ENCODE data around the gene TBC1D21. TPM values are rescaled to one million over a fixed set of nuclear protein-coding genes. Genes with fewer than 3 reads are reported as not detected.

The TBC1D21 gene
- polyA plus RNA-seq, 1 donor, result not detected

DNA sequence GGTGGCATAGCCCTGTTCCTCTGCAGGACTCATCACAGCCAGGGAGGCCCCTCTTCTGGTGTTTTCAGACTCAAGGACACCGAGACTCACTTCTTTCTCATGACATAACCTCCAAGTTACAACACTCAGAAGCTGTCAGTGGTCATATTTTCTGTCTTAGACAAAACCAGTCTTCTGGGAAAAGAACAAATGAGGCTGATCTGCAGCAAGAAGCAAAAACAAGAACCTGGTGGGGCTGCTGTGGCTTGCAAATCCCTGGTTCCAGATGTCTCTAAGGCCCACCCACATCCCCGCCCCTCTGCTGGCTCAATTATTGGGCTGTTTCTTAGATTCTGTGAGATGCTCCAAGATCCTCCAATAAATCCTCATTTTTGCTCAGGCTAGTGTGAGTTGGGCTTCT lies 36.3 kb downstream of the TBC1D21 start:
- no peak for DNase-seq

DNA sequence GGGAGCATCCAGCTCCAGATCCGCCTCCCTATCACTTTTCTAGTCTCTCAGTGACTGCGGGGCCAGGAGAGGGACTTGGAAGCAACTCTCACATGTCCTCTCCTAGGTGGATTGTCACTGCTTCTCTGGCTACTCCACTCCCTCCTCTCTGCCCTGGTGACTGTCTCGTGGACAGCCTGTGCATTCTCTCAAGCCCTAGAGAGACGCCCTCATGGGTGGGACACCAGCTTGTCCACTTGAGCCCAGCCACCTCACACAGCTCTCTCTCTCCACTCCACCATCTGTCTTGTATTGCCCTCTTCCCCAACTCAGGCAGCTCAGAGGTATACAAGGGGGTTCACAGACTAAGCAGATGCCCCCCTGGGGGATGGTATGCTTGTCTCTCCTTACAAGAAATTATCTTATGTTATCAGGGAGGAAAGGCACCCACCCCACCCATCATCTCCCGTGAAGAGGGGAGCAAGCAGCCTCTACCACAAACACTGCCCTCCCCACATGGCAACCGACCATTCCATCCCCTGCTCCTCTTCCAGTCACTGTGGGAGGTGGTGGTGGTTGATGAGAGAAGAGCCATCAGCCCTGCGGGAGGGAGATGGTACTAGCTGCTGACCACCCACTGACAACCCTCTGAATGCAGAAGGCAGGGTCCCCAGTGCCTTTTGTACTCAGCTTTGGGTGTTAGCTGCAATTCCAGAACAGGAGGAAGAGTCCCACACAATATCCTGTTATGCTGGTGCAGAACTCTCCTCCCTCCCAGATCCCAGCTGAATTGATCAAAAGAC lies 37.3 kb downstream of the TBC1D21 start:
- DNase-seq, result no peak

DNA sequence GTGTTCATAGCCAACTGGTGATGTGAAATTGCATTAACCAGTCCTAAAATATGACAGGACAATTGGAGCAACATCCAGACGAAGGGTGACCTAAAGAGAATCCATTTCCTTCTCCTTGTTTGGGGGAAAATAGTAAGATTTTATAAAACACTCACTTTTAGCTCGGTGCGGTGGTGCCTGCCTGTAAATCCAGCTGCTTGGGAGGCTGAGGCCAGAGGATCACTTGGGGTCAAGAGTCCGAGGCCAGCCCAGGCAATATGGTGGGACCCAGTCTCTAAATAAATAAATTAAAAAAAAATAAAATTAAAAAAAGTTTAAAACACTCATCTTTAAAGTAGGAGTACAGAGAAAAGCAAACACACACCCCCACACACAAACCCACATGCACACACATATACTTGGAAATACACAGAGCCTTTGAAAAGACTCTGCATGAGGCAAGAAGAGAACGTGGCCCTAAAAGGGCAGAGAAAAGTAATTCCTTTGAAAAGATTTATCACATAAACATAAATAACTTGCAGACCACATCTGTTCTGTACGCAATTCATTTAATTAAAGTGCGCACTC lies 38.7 kb downstream of the TBC1D21 start:
- no peak for DNase-seq

DNA sequence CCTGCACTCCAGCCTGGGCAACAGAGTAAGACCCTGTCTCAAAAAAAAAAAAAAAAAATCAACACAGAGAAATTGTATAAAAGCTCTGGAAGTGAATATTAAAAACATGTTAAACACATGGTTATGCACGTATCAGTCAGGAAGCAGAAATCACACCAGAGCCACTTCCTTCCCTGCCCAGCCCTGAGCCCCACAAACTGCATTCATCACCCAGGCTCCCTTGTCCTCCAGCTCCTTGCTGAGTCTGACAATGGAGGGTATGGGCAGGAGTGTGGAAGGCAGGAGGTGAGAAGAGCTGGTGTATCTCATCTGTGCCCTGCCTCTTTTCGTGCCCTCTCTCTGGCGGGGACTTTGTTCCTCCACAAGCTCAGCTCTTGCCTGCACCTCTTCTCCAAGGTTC lies 40.8 kb downstream of the TBC1D21 start:
- no peak for DNase-seq

DNA sequence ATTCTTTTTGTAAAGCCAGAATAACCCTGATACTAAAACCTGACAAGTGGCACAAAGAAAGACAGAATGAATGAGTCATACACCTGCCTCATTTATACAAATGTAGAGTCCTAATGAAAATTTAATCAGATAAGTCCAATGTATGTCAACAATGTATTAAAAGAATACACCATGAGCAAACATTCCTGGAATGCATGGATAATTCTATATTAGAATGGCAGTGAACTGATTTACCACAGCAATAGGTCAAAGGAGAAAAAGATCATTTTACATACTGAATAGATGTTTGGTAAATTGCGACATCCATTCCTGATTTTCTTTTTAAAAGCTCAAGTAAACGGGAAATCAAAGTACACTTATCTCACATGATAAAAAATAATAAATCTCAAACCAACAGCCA lies 41.7 kb downstream of the TBC1D21 start:
- DNase-seq, result no peak

- no peak for DNase-seq
Measured at GRCh38 chr15:73918784-73919183, 45.4 kb downstream of the TBC1D21 start.

- no peak for DNase-seq
Measured at GRCh38 chr15:73919706-73920105, 46.3 kb downstream of the TBC1D21 start.

GRCh38 chr15:73921254-73921925 lies 48.0 kb downstream of the TBC1D21 start:
- DNase-seq, result no peak

DNA sequence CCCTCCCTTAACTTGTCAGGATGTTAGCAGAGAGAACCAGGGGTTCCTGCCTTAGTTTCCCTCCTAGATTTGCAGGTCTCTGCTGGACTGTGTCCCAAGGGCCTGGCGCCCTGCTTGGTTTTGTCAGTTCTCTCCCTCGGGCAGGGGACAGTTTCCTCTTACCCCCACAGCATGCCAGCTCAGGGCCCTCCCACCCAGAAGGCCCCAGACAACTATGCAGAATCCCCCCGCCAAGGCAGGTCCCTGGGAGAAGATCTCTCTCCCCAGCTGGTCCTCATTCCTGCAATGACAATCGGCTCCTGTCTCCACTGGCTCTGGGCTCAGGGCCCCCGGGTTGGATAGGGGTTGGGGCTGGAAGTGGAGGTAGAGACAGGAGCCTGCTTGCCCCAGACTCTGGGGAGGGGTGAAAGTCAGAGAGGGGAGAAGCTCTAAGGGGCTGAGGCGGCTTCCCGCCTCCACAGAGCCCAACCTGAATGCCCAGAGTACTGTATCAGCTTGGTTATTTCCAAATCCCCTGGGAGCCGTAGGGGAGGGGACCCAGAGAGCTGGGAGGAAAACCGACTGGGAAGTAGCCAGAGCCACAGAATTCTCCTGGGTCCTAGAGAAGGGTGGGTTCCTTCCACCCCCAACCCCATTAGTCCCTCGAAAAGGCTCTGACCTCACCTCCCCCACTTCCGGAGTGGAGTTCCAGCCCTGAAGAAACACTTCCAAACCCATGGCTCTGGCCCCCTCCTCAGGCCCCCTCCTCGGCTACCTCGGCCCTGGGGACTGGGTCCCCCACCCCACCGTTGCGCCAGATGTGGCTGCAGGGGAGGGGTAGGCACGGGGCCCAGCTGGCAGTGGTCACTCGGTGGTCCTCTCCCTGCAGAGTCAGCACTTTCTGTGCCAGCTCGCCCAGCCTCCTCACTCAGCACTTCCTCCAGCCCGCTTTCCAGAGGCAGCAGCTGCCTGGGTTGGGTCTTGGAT lies 49.1 kb downstream of the TBC1D21 start:
- DNase-seq, result no peak

DNA sequence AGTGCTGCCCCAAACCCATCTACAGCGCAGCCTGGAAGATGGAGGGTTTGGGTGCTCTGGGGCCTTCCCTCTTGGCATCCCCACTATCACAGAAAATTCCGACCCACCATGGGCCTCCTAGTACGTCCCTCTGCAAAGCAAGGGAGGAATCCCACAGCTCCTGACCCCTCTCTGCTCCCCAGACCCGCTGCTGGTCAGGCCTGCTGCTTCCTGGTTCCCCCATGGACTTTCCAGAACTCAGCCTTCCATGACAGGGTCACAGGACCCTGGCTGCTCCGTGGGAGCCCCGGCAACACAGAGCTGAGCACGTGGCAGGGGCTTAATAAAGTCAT lies 49.8 kb downstream of the TBC1D21 start:
- DNase-seq, result no peak

DNA sequence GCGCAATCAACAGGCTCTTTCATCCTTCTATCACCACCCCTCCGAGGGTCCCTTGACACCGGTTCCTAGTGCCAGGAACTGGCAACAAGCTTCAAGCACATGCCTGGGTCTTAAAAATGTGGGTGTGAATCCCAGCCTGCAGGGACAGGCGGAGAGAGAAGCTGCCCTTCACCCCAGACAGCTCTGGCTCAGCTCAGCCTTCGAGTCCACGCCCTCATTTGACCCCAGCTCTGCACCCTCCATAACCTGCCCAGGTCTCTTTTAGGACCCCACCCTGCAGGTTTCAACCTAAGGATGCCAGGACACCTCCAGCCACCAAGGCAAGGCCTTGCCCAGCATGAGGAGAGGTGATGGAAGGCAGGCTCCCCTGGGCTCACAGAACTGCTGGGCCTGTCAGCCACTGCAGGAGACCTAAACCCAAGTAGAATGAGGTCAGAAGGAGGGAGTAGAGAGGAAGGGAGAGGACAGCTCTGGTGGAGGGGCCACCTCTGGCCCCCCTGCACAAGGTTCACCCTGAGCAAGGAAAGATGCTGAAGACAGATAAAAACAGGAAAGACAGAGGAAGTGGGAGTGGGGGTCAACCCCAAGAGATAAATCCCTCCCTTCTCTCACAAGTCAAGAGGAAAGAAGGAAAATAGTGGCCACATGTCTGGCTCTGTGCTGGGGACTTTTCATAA lies 50.3 kb downstream of the TBC1D21 start:
- no peak for DNase-seq

- no peak for DNase-seq
Measured at GRCh38 chr15:73924171-73924921, 51.0 kb downstream of the TBC1D21 start.

DNA sequence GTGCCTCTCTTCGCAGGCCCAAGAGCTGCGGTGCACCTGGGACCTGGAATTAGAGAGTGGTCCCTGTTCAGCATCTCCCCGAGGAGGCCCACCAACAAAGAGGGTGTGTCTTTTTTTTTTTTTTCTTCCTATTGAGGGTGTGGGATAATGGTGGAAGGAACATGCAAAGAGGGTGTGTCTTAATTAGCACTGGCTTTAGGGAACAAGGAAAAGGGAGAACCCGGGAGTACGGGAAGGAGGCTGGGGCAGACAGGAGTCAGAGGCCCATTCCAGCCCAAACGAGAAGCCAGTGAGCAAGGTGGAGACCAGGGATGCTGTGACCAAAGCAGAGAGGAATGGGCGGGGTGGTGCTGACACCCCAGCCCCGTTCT lies 52.5 kb downstream of the TBC1D21 start:
- no peak for DNase-seq

- peak; percentile 78 for DNase-seq
Measured at GRCh38 chr15:73926219-73927002, 53.0 kb downstream of the TBC1D21 start, which contains the start of gene LOXL1. LOXL1 (plus strand) TSS chr15:73926462; CDS start chr15:73926784, 322 bp downstream.

DNA sequence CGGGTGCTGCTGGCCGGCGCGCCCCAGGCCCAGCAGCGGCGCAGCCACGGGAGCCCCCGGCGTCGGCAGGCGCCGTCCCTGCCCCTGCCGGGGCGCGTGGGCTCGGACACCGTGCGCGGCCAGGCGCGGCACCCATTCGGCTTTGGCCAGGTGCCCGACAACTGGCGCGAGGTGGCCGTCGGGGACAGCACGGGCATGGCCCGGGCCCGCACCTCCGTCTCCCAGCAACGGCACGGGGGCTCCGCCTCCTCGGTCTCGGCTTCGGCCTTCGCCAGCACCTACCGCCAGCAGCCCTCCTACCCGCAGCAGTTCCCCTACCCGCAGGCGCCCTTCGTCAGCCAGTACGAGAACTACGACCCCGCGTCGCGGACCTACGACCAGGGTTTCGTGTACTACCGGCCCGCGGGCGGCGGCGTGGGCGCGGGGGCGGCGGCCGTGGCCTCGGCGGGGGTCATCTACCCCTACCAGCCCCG lies 53.7 kb downstream of the TBC1D21 start:
- no peak for DNase-seq

GRCh38 chr15:73927476-73928240 lies 54.3 kb downstream of the TBC1D21 start:
- DNase-seq, result no peak

GRCh38 chr15:73928241-73928579 lies 54.8 kb downstream of the TBC1D21 start:
- no peak for DNase-seq

- no peak for DNase-seq
Measured at GRCh38 chr15:73928971-73929627, 55.7 kb downstream of the TBC1D21 start.

GRCh38 chr15:73930371-73930770 lies 57.0 kb downstream of the TBC1D21 start:
- DNase-seq, result no peak
